Measurements from ENCODE around the gene PAPSS2.
A peak's percentile ranks its signal among the peaks of the same experiment; 100 is the strongest.

Gene PAPSS2

DNA sequence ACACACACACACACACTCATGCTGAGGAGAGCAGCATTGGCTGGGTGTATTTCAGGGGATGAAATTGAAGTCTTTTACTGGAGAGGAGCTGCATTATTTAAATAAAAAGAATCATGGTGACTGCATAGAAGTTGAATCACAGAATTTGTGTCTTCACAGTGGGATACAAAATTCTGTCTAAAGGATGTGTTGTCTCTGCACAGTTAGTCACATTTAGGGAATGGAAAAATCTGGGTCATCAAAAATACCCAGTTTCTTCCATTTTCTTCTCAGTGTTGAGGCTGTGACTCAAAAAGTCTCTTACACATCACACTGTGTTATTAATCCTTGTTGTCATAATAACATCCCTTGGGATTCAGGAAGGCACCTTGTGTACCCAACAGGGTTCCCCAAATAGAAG, 10.9 kb downstream of the PAPSS2 start:
- DNase-seq (ENCODE audit: low read depth in 2 of 2), result no peak

DNA sequence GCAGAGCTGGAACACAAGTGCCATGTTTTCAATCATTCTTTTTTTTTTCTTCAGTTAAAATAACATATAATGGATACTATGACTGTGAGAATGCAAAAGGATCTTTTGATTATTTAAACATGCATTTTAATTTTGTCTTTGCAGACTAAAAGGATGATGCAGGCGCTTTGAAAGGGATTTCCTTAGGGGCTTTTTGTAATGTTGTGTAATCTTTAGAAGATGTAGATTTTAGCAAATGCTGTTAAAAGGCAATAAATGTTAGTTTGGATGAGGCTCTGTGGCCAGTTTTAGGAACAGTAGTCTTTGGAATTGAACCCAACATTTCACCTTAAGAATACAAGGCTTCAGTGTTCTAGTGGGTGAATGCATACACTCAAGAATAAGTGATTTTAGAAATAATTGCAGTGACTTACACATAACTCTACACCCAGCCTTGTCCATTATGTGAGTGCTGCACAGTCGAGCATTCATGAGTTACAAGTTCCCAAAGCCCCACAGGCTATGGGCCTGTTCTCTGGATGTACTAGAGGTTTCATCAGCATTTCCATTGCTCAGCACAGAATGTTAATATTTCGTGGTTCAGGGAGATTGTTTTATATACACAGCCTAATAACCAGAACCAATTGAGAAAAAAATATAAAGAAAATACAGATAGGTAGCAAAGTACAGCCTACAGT, 11.6 kb downstream of the PAPSS2 start:
- DNase-seq (ENCODE audit: low read depth in 2 of 2), result no peak

DNA sequence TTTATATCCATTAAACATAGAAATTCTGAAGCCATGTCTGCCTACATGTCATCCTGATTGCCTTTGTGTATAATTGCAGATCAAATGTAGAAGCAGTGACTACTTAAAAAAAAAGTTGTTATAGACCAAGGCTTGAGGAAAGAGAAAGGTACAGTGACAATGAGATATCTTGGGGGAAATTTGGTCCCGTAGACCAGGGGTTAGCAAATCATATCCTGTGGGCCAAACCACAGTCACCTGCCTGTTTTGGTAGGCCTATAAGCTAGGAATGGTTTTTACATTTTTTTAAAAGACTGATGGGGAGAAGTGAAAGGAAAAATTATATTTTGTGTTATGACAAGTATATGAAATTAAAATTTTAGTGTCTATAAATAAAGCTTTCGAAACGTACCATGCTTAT, 12.9 kb downstream of the PAPSS2 start:
- DNase-seq (ENCODE audit: low read depth in 2 of 2), result no peak

DNA sequence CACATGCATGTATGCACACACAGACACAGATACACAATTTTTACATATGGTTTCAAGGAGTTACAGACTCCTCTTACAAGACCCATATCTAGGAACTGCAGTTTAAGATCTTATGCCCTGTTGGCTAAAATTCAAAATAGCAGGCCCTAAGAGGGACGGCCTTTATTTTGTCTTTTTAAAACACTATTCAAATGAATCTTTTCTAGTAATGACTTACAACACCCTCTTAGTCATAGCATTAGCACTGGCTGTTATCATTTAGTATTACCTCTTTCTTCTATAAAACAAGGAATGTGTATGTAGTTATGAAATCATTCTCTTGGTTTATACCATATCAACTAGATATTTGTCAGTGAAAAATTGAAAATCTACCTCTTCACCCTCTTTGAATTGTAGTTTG, 15.3 kb downstream of the PAPSS2 start:
- no peak for DNase-seq (ENCODE audit: low read depth in 2 of 2)

DNA sequence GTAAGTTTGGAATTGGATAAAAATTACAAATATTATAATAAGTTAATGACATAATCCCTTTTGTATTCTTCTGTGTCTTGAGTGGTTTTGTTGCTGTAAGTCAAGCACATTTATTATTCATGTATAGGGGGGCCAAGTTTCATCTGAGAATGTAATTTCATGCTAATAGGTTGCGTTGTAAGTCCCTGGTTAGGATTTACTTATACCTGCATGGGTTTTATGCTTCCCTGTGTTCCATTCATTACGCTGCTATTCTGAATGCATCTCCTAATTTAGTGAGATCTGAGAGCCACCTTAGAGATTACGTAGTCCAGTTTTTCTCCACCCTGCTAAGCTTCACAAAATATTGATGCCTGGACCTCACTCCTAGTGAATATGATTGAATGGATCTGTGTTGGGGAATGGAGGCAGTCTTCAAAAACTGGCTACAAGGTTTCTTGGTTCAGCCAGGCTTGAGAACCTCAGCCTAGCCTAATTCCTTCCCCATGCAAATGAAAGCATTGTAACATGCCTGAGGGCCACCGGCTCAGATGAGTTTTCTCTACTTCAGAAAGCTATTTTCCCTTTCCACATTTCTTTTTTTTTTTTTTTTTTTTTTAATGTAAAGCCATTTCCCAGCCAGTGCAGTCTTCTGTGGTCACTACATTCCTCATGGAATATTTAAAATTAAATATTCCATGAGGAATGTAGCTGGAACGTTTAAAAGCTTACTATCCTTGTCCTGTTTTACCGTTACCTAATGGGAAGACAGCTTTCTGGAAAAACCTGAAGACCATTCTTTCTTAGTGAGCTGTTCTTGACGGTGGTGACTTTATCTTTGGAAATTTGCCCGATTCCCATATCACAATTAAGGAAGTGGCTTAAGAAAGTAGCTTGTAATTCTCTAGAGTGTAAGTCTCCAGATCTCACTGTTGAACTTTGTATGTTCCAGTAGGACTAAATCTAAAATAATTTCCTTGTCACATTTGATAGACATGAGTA, 16.0 kb downstream of the PAPSS2 start:
- DNase-seq (ENCODE audit: low read depth in 2 of 2), result peak; percentile 76 to 85

DNA sequence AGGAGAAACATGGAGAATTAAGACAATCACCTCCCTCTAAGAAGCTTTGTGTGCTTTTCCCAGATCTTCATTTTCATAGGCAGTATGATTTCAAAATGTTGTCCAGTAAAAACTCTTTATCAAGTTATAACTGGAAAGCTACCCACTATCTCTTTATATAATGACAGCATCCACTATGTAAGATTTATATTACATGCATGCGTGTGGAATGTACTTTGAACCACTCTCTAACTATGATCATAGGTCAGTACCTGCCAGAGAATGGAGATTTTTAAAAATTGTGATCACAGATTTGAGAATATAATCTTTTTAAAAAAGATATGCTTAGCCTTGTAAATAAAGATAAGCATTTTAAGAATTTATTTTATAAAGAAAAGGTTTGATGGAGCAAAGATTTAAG, 17.9 kb downstream of the PAPSS2 start:
- DNase-seq (ENCODE audit: low read depth in 2 of 2), result no peak

DNA sequence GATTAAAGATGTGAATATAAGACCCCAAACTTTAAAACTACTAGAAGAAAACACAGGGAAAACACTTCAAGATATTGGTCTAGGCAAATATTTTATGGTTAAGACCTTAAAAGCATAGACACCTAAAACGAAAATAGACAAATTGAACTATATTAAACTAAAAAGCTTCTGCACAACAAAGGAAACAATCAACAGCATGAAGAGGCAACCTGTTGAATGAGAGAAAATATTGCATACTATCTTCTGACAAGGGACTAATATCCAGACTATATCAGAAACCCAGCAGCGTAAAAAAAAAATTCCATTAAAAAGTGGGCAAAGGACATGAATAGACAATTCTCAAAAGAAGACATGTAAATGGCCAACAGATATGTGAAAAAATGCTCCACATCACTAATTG, 18.6 kb downstream of the PAPSS2 start:
- no peak for DNase-seq (ENCODE audit: low read depth in 2 of 2)

DNA sequence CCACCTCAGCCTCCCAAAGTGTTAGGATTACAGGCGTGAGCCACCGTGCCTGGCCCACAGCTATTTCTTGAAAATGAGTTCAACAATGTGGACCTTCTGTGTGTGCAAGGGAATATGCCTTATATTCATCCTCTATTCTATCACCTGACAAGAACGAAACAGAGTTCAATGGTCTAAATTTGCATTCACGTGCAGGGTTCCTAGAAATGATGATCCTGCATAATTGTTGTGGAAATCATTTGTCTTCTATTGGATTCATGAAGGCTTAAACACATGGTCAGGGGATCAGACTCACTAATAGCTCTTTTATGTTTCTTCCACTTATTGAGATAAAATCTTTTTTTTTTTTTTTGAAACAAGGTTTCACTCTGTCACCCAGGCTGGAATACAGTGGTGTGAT, 23.7 kb downstream of the PAPSS2 start:
- DNase-seq (ENCODE audit: low read depth in 2 of 2), result no peak

DNA sequence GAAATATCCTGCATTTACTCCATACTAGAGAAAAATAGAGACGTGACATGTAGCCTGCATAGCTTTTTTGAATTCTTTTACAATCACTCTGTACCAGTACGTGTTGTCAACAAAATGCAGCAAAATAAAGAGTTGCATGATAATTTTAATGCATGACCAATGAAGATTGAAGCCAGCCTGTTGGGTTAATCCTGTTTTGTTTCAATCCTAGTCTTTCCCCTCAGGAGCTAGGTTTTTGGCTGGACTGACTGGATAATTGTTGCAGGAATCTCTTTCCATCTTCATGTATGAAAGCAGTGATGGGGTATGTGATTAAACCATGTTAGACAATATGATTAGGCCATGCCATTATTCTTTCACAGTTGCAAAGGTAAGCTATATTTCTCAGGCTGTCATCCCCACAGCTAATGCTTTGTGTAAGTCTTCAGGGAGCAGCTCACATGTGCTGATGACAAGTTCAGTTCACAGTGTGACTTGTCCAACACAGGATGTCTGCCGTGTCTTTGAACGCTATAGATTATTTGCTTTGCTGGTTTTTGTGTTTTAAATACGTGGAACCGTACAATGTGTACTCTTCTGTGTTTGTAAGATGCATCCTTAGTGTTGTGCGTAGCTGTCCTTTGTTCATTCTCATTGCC, 24.4 kb downstream of the PAPSS2 start:
- DNase-seq (ENCODE audit: low read depth in 2 of 2), result no peak

DNA sequence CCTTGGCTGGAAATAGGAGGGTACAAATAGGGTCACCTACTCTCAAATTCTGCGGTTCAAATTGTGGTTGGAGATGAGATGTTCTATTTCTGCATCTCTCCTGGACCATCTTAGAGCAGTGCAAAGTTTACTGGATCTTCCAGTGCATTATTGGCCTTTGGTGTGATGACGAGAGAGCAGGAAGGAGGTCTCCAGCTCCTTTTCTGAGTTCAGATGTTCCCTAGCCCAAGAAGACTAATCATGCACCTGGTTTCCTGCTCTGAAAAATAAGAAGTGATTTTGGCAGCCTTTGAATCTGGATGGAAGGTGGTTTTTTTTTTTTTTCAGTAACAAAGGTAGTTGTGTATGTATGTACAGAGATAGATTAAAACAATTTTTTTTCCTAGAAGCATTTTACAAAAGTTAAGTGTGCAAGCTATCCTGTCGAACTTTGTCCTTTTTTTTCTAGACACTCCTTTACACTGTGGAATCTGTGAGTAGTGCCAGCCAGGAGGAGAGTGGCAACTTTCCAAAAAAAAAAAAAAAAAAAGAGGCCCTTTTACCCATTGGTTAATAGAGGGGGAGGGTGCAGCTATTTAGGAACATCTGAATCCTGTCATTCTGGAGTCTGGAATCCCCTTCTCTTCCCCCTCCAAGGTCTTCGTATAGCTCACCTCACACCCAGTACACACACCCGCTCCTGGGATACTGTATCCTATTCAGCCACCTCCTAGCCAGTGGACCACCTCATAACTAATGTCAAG, 26.3 kb downstream of the PAPSS2 start:
- no peak for DNase-seq (ENCODE audit: low read depth in 2 of 2)

DNA sequence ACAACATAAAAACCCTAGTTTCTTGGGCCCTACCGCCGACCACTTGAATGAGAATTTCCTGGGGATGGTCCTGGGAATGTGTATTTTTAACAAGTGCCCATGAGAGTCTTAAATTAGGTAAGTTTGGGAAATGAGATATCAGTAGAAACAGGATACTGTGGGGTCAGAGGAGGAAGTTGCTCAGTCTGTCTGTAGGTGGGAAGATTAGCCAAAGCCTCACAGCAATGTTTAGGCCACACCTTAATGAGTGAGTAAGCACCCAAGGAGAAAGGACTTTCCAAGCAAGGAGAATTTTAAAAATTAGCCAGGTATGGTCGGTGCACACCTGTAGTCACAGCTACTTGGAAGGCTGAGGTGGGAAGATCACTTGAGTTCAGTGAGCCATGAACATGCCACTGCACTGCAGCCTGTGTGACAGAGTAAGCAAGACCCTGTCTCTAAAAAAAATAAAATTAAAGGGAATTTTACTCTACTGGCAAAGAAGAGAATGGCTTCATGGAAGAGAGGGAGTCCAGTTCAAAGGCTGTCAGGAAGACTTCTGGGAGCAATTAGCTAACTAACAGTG, 31.9 kb downstream of the PAPSS2 start:
- DNase-seq (ENCODE audit: low read depth in 2 of 2), result no peak

DNA sequence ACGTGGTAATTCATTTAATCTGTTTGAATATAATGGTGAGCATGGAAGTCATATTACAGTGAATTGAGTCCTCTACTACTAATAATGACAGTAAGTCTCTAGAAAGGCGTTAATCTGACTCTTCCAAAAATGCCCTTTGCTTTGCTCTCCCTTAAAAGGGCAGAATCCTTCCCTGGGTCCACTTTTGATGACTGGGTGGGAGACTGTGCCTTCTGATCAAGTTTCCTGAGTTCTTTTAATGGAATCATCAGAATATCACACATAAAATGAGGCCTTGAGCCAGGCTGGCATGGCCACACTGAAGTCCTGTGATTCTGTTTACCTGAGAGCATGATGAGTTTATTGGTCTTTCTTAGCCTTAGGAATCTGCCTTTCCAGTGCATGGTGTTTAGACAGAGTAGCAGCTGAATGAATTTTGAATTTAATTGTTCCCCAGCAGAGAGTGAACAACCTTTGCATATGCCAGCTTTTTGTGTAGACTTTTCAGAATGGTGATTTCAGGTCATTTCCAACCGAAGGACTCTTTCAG, 33.3 kb downstream of the PAPSS2 start:
- no peak for DNase-seq (ENCODE audit: low read depth in 2 of 2)

DNA sequence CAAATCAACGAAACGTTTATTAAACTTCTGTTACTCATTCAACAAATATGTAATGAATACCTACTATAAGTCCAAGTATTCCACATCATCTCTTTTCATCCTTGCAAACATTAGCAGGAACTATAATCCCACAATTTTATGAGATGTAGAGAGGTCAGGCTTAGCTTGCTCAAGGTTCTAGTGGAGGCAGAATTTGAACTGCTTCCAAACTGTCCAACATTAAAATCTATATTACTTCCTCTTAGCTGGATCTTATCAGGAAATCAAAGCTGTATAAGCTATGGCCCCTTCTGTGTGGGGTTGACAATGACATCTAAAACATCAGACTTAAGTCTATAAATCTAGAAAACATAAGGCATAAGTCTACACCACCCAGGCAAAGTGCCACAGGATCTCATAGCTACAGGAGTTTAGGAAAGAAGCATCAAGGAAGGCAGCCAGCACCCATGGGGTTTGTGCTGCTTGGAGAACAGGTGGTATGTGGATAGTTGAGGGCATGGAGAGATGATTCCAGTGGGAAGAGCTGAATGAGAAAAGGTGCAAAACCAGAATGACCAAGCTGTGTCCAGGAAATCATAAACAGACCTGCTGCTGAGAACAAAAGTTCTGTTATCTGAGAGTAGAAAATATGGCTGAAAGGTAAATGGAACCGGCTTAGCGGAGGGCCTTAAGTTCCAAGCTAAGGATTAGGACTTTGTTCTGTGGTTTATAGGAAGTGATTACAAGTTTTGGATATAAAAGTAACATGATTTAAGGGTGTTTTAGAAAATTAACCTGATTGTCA, 34.5 kb downstream of the PAPSS2 start:
- no peak for DNase-seq (ENCODE audit: low read depth in 2 of 2)

DNA sequence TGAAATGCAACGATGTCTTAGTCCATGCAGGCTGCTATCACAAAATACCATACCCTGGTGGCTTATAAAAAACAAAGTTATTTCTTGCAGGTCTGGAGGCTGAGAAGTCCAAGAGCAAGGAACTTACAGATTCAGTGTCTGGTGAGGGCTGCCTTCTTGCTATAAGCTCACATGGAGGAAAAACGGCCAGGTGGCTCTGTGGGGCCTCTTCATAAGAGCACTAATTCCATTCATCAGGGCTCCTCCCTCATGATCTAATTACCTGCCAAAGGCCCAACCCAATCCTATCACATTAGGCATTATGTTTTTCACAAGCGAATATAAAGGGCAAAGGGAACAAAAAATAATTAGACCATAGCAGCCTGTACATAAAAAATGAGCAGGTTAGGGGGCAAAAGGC, 35.4 kb downstream of the PAPSS2 start:
- no peak for DNase-seq (ENCODE audit: low read depth in 2 of 2)

DNA sequence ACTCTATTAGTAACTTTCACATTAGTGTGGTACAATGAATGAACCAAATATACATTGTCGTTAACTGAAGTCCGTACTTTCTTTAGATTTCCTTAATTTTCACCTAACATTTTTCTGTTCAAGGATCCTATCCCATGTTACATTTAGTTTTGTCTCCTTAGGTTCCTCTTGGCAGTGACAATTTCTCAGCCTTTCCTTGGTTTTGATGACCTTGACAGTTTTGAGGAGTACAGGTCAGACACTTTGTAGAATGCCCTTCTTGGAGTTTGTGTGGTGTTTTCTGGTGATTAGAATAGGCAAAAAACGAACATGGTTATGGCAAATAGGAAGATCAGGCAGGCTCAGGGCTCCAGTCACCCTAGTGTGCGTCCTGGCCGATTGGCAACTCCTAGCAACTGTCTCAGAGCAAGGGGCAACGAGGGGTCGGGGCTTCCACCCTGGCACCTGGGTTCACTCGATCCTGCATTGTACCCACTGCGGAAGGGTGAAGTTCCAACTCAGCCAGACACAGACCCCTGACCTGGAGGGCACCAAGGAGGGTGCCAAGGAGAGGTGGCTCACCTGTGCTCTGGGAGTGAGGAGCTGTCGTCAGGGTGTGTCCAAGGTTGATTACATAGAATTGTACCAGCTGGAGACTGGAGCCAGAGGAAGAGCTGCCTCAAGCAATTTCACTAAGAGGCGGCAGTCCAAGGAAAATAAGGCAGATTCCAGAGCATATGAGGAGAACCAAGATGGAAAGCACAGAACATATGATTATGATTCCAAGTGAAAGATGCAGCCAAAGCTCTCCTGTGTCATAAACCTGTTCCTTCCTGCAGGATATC, 37.5 kb downstream of the PAPSS2 start:
- DNase-seq (ENCODE audit: low read depth in 2 of 2), result no peak

DNA sequence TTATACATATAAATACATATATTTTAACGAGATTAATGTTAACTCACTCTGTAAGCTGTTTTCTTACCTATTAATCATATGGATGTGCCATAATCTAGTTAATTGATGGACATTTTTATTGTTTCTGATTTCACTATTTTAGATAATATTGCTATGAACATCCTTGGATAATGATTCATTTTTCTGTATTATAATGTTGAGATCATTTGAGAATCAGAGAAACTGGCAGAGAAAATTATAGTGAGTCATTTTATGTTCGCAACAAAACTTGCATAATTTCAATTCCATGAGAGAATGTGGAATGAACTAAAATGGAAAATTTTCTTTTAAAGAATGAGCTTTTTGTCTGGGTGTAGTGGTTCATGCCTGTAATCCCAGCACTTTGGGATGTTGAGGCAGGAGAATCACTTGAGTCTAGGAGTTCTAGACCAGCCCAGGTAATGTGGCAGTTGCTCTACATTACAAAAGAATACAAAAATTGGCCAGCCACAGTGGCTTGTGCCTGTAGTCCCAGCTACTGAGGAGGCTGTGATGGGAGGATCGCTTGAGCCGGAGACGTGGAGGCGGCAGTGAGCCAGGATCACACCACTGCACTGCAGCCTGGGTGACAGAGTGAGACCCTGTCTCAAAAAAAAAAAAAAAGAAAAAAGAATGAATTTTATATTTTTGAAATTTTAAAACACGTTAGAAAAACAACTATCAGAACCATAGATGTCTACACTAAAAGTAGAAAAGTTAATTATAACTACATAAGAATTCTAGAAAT, 40.5 kb downstream of the PAPSS2 start:
- peak; percentile 54 to 64 for DNase-seq (ENCODE audit: low read depth in 2 of 2)

DNA sequence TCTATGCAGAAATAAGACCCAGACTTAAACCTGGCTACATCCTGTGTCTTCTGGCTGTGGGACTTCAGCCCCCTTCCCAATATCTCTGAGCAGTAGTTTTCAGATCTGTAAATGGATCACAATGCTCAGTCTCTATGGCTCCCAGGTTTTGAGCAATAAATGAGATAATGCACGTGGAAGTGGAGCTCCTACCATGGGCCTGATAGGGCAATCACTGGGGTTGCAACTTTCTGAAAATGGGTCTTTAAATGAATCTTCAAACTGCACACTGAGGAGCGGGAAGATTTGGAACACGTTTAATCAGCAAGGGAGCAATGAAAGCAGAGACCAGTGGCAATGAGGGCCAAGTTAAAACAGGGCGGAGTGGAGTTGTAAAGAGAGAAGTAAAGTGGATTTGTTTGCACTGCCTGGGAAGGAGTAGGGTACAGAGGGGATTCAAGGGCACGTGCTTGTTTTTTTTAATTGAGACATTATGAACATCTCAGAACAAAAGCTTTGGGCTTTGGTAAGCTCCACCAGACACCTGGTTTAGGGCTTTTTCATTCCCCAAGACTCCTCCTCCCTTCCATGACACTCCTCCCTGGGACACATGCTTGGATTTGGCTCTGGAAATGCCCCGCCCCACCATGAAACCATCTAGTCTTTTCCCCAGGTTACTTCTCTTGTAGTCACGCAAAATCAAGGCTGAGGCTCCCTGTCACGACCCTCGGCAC, 42.7 kb downstream of the PAPSS2 start:
- DNase-seq (ENCODE audit: low read depth in 2 of 2), result no peak

DNA sequence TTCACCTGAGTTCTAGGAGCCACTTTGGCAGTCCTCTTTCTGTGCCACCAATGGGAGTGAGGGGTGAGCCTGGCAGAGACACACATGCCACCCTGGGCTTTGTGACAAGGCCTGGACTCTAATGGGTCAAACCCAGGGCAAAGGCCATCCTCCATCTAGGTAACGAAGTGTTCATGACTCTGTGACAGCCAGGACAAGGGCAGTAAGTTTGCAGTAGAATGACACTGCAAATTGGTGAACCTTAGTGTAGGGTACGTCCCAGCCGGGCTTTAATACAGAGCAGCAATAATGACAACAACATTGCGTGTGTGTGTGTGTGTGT, 43.3 kb downstream of the PAPSS2 start:
- no peak for DNase-seq (ENCODE audit: low read depth in 2 of 2)
